IPS-NIHi7 (cell line): Measurements from ENCODE around the gene FAM163A.
A peak's percentile ranks its signal among the peaks of the same experiment; 100 is the strongest.
"Not testable (repeated sequence)": the region's sequence is repeated elsewhere in the genome, so short reads cannot be mapped to it uniquely, and the experiment has no call there.

ENCODE experiments used
- DNase-seq: peaks from one replicate; pipeline ENCODE4 v3.0.0; 2012; ENCODE audit warnings: mixed read lengths; ENCODE audit errors: extremely low spot score

FAM163A gene

GRCh38 chr1:179742717-179743678, at the start of gene FAM163A:
TSS of gene FAM163A (plus strand) at chr1:179743291. CDS start at chr1:179813098, 69,807 bp downstream.
- peak; percentile 40 for DNase-seq

- DNase-seq: not testable (repeated sequence)
Measured at GRCh38 chr1:179694530-179694929, 48.6 kb upstream of the FAM163A start.

GRCh38 chr1:179702946-179703539, 40.0 kb upstream of the FAM163A start:
- no peak for DNase-seq

- peak; percentile 63 for DNase-seq
Measured at GRCh38 chr1:179706339-179706941, 36.7 kb upstream of the FAM163A start.

GRCh38 chr1:179707406-179707805, 35.7 kb upstream of the FAM163A start:
- no peak for DNase-seq

- DNase-seq: no peak
Measured at GRCh38 chr1:179708434-179709195, 34.5 kb upstream of the FAM163A start.

- no peak for DNase-seq
Measured at GRCh38 chr1:179709841-179710329, 33.2 kb upstream of the FAM163A start.

GRCh38 chr1:179714159-179714558, 28.9 kb upstream of the FAM163A start:
- DNase-seq: no peak

- no peak for DNase-seq
Measured at GRCh38 chr1:179714623-179715022, 28.5 kb upstream of the FAM163A start.

GRCh38 chr1:179719272-179719671, 23.8 kb upstream of the FAM163A start:
- DNase-seq: no peak

GRCh38 chr1:179728271-179728670, 14.8 kb upstream of the FAM163A start:
- DNase-seq: no peak

- DNase-seq: no peak
Measured at GRCh38 chr1:179729881-179730280, 13.2 kb upstream of the FAM163A start.

- DNase-seq: no peak
Measured at GRCh38 chr1:179731643-179732042, 11.4 kb upstream of the FAM163A start.

- no peak for DNase-seq
Measured at GRCh38 chr1:179742291-179742690, 800 bp upstream of the FAM163A start.

- peak; percentile 52 for DNase-seq
Measured at GRCh38 chr1:179743679-179744400, 749 bp downstream of the FAM163A start.

- no peak for DNase-seq
Measured at GRCh38 chr1:179744401-179745130, 1.5 kb downstream of the FAM163A start.

GRCh38 chr1:179745131-179745611, 2.1 kb downstream of the FAM163A start:
- peak; percentile 17 for DNase-seq

GRCh38 chr1:179745743-179746142, 2.7 kb downstream of the FAM163A start:
- DNase-seq: no peak

- no peak for DNase-seq
Measured at GRCh38 chr1:179747611-179748010, 4.5 kb downstream of the FAM163A start.

GRCh38 chr1:179748772-179749171, 5.7 kb downstream of the FAM163A start:
- no peak for DNase-seq
